ENCODE results near the gene CNIH3.

DNA sequence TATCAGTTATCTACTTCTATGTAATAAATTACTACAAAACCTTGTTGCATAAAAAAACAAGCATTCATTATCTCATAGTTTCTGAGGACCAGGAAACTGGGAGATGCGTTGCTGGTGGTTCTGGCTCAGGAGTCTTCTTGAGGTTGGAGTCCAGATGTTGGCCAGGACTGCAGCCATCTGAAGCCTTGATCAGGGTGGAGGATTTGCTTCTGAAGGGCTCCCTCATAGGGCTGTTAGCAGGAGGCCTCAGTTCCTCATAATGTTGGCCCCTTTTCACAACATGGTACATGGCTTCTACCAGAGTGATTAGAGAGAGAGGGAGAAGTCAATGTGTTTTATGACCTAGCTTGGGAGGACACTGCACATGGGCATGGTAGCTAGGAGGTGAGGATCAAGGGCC lies 137.4 kb downstream of the CNIH3 start:
- TF ChIP-seq CTCF (optimal IDR thresholded peaks at IDR 0.05 in 1 of 3, IDR thresholded peaks at IDR 0.05 in 1 of 3, conservative IDR thresholded peaks at IDR 0.05 in 1 of 3; ENCODE audit: extremely low read depth in 1 of 3, insufficient read depth in 2 of 3, low read length in 3 of 3), result no peak
- TF ChIP-seq EZH2 (IDR thresholded peaks at IDR 0.05; ENCODE audit: low read length), result no peak

Data from keratinocyte (primary cell).